Measurements from ENCODE around the gene VASN.

VASN gene

DNA sequence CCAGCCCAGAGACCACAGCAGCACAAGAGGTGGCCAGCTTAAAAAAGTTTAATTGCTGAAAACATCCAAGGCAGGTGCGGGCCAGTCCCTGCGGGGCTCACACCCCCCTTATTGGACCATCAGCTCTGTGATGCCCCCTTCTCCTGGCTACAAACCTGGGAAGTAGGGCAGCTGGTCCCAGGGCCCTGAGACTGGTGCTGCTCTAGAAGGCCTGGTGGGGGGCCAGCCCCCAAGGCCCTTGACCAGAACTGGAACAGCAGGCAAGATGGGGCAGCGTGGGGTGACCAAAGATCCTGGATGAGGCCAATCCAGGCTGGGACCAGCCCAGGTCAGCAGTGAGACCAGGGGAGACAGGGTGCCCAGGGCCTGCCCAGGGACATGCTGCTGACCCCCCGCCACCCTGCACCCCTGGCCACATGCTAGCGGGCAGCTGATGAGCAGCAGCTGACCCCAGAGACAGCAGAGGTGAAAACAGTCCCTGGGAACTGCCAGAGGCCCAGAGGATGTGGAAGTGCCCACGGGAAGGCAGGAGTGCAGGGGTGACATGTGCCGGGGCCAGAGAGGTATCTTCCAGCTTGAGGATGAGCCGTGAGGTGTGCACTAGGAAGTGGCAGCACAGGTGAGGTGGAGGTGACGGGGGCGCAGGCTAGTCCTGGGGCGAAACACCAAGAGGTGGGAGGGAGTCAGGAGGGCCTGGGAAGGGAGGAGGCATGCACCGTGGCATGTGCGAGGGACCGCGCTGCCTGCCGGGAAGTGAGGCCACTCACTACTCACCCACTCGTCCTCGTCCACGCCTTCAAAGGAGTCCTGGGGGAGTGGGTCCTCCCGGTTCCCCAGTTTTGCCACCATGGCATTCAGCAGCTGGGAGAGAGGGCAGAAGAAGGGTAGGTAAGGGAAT is 16.9 kb upstream of the VASN start:
- DNase-seq (ENCODE audit: low read depth): no peak

DNA sequence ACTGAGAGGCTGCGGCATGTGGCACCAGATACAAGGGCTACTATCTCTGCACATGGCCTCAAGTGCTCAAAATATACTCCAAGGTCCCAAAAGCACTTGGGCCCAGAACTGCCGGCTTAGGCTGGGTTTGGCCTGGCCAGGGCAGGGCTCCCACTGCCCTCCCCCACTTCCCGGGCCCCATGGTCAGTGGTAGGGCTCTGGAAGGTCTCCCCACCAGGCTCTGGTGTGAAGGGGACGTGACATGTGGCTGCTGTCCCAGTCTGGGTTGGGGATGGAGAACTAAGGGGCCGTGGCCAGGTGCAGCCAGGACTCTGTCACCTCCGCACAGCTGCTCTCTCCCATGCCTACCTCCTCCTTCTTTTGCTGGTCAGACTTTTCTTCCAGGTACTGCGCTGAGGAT is 14.8 kb upstream of the VASN start:
- DNase-seq (ENCODE audit: low read depth): no peak

DNA sequence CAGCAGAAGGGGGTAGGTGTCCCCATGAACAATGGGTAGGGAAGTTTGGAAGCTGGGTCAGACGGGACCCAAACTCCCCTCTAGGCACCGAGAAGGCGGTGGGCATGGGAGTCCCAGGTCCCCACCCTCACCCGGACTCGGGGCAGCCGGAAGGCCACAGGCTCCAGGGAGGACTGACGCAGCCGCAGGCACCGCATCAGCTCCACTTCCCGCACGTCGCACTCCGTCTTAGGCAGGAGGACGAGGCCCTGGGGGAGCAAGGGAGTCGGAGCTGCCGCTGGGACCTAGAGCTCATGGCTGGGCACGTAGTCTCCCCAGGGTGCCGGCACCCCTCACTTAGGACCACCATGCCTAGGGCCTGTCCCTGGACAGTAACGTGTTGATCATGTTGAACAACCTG is 13.4 kb upstream of the VASN start:
- DNase-seq (ENCODE audit: low read depth): no peak

GRCh38 chr16:4358831-4359561 is 12.7 kb upstream of the VASN start:
- peak; percentile 50 for DNase-seq (ENCODE audit: low read depth)

DNA sequence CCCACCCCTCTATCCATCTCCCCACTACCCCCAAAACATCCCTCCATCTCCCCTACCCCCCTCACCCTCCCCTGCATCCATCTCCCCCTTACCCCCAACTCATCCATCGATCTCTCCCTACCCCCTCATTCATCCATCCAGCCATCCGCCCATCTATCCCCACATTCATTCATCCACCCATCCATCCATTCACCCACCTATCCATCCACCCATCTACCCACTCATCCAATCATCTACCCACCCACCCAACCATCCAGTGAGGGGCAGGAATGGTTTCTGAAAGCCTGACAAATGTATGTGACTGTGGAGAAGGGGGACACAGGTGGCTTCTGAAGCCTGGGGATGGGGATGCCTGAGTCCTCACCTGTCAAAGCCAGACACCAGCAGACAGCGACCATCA is 11.7 kb upstream of the VASN start:
- no peak for DNase-seq (ENCODE audit: low read depth)

GRCh38 chr16:4360538-4361021 is 11.1 kb upstream of the VASN start:
- peak; percentile 44 for DNase-seq (ENCODE audit: low read depth)

- no peak for DNase-seq (ENCODE audit: low read depth)
These were observed 10.4 kb upstream of the VASN start for GRCh38 chr16:4361033-4361943.

DNA sequence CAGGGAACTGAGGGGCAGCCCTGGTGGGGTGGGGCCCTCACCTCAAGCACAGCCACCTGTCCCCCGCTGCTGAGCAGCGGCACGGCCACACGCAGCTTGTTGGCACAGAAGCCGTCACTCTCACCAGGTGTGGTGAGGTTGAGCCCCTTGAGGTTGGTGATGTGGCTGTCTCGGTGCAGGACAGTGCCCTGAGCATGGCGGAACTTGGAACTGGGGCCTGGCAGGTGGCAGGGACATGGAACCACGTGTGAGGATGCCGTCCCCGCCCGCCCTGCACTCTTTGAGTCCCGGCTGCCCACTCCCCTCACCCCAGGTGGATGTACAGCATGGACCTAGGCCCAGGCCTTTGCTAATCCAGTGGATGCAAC is 9.7 kb upstream of the VASN start:
- no peak for DNase-seq (ENCODE audit: low read depth)

GRCh38 chr16:4362476-4363135 is 9.0 kb upstream of the VASN start:
- DNase-seq (ENCODE audit: low read depth): no peak

DNA sequence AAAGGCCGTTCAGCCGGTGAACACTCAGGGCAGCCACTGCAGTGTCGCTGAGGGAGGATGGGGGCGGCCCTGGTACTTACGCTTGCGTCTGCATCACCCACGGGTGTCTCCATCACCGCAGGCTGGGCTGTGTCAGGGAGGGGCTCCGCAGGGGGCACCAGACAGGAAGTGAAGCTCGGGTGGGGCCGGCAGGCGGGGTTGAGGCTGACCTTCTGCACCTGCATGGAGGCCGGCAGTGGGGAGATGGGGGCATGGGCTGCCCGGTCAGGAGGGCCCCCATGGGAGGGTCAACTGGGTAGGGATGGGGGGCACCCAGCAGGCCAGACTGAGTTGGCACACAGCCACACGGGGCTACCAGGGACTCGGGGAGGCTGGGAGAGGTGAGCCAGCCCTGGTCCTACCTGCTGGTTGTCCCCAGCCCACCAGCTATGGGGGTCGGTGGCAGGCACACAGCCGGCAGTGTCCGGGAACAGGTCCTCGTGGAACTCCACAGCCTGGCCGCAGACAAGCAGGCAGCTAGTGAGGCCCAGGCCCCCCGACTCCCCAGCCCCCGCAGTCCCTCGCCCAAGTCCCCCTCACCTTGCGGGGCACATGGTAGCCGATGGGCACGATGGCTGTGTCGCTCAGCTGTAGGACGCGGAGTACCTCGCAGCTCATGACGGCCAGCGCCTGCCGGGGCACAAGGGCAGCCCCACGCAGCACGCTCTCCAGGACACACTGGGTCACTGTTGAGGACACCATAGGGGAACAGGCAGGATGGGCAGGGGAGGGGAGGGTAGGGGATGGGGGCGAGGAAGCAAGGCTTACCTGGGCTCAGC is 7.2 kb upstream of the VASN start:
- no peak for DNase-seq (ENCODE audit: low read depth)

- no peak for DNase-seq (ENCODE audit: low read depth)
These were observed 6.6 kb upstream of the VASN start for GRCh38 chr16:4365014-4365406.

DNA sequence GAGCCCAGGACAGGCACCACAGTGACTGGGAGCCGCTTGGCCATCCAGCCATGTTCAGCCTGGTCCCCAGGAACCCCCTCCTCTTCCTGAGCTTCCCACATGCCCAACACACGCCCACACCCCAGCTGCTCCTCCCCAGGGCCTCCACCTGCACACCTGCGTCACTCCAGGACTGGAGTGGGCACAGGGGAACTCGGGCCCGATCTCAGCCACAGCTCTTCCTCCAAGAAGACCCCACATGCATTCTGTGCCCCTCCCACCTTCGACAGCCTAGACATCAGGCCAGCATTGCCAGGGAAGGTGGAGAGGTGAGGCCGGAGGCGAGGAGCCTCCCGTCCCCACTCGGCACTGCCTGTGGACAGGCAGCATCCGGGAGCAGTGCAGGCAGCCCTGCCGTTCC is 6.0 kb upstream of the VASN start:
- no peak for DNase-seq (ENCODE audit: low read depth)

GRCh38 chr16:4366016-4366415 is 5.6 kb upstream of the VASN start:
- DNase-seq (ENCODE audit: low read depth): no peak

DNA sequence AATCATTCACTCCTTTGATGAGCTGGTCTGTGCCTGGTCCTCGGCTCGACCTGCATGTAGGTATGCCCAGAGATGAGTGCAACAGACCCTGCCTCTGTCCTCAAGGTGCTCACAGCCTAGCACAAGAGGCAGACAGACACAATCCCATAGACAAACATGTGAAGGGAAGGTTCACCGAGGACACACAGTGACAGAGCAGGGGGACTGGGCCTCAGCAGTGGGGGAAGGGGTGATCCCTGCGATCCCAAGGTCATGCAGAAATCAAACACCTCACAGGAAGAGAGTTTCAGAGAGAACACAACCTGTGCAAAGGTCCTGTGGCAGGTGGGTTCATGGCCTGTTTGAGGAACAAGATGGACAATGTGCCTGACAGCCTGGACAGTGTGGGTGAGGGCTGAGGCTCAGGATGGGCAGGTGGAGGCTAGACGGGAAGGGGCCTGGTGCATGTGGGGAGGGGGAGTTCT is 4.2 kb upstream of the VASN start:
- DNase-seq (ENCODE audit: low read depth): no peak

- peak; percentile 74 for DNase-seq (ENCODE audit: low read depth)
These were observed 2.5 kb upstream of the VASN start for GRCh38 chr16:4369007-4369733.

DNA sequence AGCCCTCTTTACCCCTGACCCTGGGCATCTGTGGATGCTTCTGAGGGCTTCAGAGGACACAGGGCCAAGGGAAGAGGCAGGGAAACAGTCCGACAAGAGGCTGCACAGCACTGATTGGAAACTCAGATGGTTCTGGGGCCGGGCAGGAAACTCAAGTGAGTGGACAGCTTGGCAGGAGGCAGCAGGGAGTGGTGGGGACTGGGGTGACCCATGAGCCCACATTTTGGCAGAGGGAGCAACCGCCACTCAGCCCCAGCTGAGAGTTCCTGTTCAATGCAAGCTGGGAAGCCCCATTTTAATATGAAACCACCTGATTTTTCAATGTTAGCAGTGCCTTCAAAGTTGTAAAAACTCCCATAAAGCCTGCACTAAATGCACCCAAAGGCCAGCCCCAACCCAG is 1.5 kb upstream of the VASN start:
- no peak for DNase-seq (ENCODE audit: low read depth)

DNA sequence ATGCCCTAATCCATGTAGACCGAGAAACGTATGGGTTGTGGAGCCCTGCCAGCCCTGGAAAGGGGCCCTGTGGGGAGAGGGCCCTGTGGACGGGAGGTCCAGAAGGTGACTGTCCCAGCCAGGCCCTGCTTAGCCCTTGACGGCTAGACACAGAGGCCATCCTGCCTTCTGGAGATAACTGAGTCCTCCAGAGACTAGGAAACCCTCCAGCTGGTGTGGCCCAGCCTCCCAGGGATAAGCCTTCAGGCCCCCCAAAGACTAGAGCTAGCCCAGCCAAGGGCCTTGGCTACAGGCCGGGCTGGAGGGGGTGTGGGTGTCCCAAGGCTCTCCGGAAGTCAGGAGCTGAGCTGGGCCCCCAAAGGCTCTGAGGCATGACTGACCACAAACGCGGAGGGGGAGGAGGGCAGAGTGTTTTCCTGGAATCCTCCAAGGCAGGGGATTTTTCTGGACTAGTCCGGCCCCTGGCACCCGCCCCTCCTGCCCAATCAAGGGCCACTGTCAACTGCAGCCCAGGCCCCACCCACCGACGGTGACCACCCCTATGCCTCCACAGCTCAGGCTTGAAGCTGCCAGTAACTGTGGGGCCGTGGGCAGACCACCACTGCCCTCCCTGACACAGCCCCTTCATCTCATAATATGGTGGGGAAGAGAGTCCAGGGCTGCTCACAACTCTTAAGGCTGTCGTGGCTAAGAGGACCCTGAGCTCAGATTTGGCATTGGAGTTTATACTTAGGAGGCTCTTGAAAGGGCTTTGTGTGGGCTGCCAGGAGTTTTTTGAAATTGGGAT is 885 bp upstream of the VASN start:
- DNase-seq (ENCODE audit: low read depth): peak; percentile 84

DNA sequence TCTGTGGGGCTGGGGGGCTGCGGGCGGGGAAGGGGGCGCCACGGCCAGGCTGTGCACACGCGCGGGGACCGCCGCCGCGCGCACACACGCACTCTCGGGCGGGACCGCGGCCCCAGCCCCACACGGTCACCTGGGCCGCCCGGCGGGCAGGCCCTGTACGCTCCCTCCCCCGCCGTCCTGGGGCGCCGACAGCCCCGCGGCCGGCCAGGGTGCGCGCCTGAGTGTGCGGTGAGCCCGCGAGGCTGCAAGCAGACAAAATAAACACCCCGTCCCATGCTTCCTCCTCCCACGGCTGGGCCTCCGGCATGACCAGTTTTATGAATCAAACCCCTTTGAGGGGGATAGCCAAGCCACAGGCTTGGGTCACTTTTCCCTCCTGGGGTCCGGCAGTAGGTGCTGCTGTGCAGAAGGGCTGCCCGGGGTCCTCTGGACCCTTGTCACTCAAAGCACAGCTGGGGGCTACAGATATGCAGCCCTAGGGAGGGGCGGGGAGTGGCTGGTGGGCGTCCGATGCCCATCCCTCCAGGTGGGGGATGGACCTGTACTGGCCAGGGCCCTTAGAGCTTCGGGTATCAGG is 441 bp downstream of the VASN start:
- peak; percentile 53 for DNase-seq (ENCODE audit: low read depth)
